Measurements from ENCODE around the gene MYEF2.

GRCh38 chr15:48144889-48145288 lies 33.2 kb downstream of the MYEF2 start:
- TF ChIP-seq, protein P1, sequence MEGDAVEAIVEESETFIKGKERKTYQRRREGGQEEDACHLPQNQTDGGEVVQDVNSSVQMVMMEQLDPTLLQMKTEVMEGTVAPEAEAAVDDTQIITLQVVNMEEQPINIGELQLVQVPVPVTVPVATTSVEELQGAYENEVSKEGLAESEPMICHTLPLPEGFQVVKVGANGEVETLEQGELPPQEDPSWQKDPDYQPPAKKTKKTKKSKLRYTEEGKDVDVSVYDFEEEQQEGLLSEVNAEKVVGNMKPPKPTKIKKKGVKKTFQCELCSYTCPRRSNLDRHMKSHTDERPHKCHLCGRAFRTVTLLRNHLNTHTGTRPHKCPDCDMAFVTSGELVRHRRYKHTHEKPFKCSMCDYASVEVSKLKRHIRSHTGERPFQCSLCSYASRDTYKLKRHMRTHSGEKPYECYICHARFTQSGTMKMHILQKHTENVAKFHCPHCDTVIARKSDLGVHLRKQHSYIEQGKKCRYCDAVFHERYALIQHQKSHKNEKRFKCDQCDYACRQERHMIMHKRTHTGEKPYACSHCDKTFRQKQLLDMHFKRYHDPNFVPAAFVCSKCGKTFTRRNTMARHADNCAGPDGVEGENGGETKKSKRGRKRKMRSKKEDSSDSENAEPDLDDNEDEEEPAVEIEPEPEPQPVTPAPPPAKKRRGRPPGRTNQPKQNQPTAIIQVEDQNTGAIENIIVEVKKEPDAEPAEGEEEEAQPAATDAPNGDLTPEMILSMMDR (IDR thresholded peaks at IDR 0.05; ENCODE audit: insufficient read depth, low read depth, low read length): no peak
- no peak for TF ChIP-seq EZH2 (IDR thresholded peaks at IDR 0.05; ENCODE audit: insufficient read depth, low read length)

All from astrocyte (in vitro differentiated cells and primary cell).